ENCODE measurements around the gene USP4. TPM values are rescaled to one million over a fixed set of nuclear protein-coding genes. Genes with fewer than 3 reads are reported as not detected.

USP4 gene
- total RNA-seq, 2 donors from 2014 or later: 40.5 to 43.9 TPM

GRCh38 chr3:49296781-49297411, 43.0 kb downstream of the USP4 start:
- H3K27ac ChIP-seq: peak overlapping the region; percentile 40
- intact Hi-C loops (cut with DNase I): loop anchor here (5.0 kb wide), 1 partner anchor 150 kb away; no protein-coding TSS in a partner anchor

GRCh38 chr3:49295489-49296058, 44.3 kb downstream of the USP4 start:
- no peak overlapping the region for H3K9ac ChIP-seq (ENCODE audit: low read depth in 2 of 2, low read length in 2 of 2)
- H3K9me3 ChIP-seq: no peaks in the 10 kb centered on the region
- TF ChIP-seq CTCF (IDR thresholded peaks at IDR 0.05): peak; percentile 52
- no peaks in the 10 kb centered on the region for H3K4me1 ChIP-seq
- no peak overlapping the region for H3K27ac ChIP-seq
- H3K27me3 ChIP-seq: no peaks in the 10 kb centered on the region
- intact Hi-C loops (cut with DNase I): loop anchor here (5.0 kb wide), 1 partner anchor 152 kb away; no protein-coding TSS in a partner anchor
- no peak for DNase-seq
- no peak overlapping the region for H3K4me3 ChIP-seq
- H3K36me3 ChIP-seq: peaks cover 35% of the 10 kb centered on the region

More at GRCh38 chr3:49296781-49297411, 43.0 kb downstream of the USP4 start:
- no peak overlapping the region for H3K9ac ChIP-seq (ENCODE audit: low read depth in 2 of 2, low read length in 2 of 2)
- TF ChIP-seq CTCF (IDR thresholded peaks at IDR 0.05): no peak
- peaks cover 34% of the 10 kb centered on the region for H3K36me3 ChIP-seq
- DNase-seq: no peak
- no peak overlapping the region for H3K4me3 ChIP-seq
- H3K9me3 ChIP-seq: no peaks in the 10 kb centered on the region
- no peaks in the 10 kb centered on the region for H3K27me3 ChIP-seq
- no peaks in the 10 kb centered on the region for H3K4me1 ChIP-seq

- no peaks in the 10 kb centered on the region for H3K27me3 ChIP-seq
- TF ChIP-seq CTCF (IDR thresholded peaks at IDR 0.05): no peak
- intact Hi-C loops (cut with DNase I): no loop called here
- no peak overlapping the region for H3K4me3 ChIP-seq
- no peaks in the 10 kb centered on the region for H3K9me3 ChIP-seq
- no peak for DNase-seq
- no peak overlapping the region for H3K27ac ChIP-seq
- no peak overlapping the region for H3K9ac ChIP-seq (ENCODE audit: low read depth in 2 of 2, low read length in 2 of 2)
- peaks cover 32% of the 10 kb centered on the region for H3K36me3 ChIP-seq
- H3K4me1 ChIP-seq: no peaks in the 10 kb centered on the region
Measured at GRCh38 chr3:49294343-49294742, 45.5 kb downstream of the USP4 start.

- peaks cover 26% of the 10 kb centered on the region for H3K36me3 ChIP-seq
- H3K9me3 ChIP-seq: no peaks in the 10 kb centered on the region
- no peak for DNase-seq
- H3K4me3 ChIP-seq: no peak overlapping the region
- no peaks in the 10 kb centered on the region for H3K4me1 ChIP-seq
- H3K9ac ChIP-seq (ENCODE audit: low read depth in 2 of 2, low read length in 2 of 2): no peak overlapping the region
- H3K27me3 ChIP-seq: no peaks in the 10 kb centered on the region
- no peak for TF ChIP-seq CTCF (IDR thresholded peaks at IDR 0.05)
- no peak overlapping the region for H3K27ac ChIP-seq
- intact Hi-C loops (cut with DNase I): no loop called here
Measured at GRCh38 chr3:49283997-49284396, 55.9 kb downstream of the USP4 start.

- Histone ChIP-seq H3K9me3 (no peaks in the 10 kb centered on the region), H3K27me3 (no peaks in the 10 kb centered on the region), H3K36me3 (peaks cover 11% of the 10 kb centered on the region), H3K4me3 (no peak overlapping the region), H3K27ac (peak overlapping the region; percentile 74), H3K9ac (ENCODE audit: low read depth in 2 of 2, low read length in 2 of 2) (no peak overlapping the region), H3K4me1 (peaks cover 4% of the 10 kb centered on the region)
- intact Hi-C loops (cut with DNase I): loop anchor here (5.0 kb wide), 1 partner anchor 107 kb away; the partner anchor contains the start of gene KLHDC8B
- TF ChIP-seq CTCF (IDR thresholded peaks at IDR 0.05): no peak
- peak; percentile 52 for DNase-seq
Measured at GRCh38 chr3:49279376-49279775, 60.5 kb downstream of the USP4 start.

Data from colonic mucosa (tissue), 4 donors.